H9 (cell line): Measurements from ENCODE around the gene MACROH2A1. TPM values are rescaled to one million over a fixed set of nuclear protein-coding genes. Genes with fewer than 3 reads are reported as not detected.

Experiments used
- DNase-seq: peaks from one replicate; pipeline ENCODE4 v3.0.0-alpha.2; 2017
- H2AFZ ChIP-seq: one replicate; pipeline ENCODE4 v1.6.1; 2013; ENCODE audit warnings: mild to moderate bottlenecking, low read length, control low read depth, moderate library complexity
- H2AK5ac ChIP-seq: 2 replicates; pipeline ENCODE4 v1.6.1; 2013; ENCODE audit warnings: low read length, control low read depth, mixed read lengths; ENCODE audit not compliant: insufficient read length
- H2BK120ac ChIP-seq: one replicate; pipeline ENCODE4 v1.6.1; 2013; ENCODE audit warnings: low read depth, mild to moderate bottlenecking, low read length, control low read depth, inconsistent platforms; ENCODE audit not compliant: poor library complexity, severe bottlenecking
- H2BK12ac ChIP-seq: 2 replicates; pipeline ENCODE4 v1.6.1; 2013; ENCODE audit warnings: low read length, control low read depth, mixed read lengths, low read depth; ENCODE audit not compliant: insufficient read length
- H2BK15ac ChIP-seq: 2 replicates; pipeline ENCODE4 v1.6.1; 2013; ENCODE audit warnings: low read depth, low read length, control low read depth
- H2BK20ac ChIP-seq: one replicate; pipeline ENCODE4 v1.6.1; 2013; ENCODE audit warnings: low read depth, mild to moderate bottlenecking, low read length, control low read depth, inconsistent platforms; ENCODE audit not compliant: poor library complexity, severe bottlenecking
- H2BK5ac ChIP-seq: 2 replicates; pipeline ENCODE4 v1.6.1; 2013; ENCODE audit warnings: low read length, control low read depth, mixed read lengths; ENCODE audit not compliant: insufficient read length
- H3K14ac ChIP-seq: 2 replicates; pipeline ENCODE4 v1.6.1; 2013; ENCODE audit warnings: low read length, control low read depth; ENCODE audit not compliant: insufficient read depth
- H3K18ac ChIP-seq: 2 replicates; pipeline ENCODE4 v1.6.1; 2013; ENCODE audit warnings: low read depth, mild to moderate bottlenecking, mixed read lengths, low read length, control low read depth; ENCODE audit not compliant: insufficient read length
- H3K23ac ChIP-seq: 2 replicates; pipeline ENCODE4 v1.6.1; 2013; ENCODE audit warnings: low read length, control low read depth, mixed read lengths, low read depth; ENCODE audit not compliant: insufficient read length
- H3K23me2 ChIP-seq: 2 replicates; pipeline ENCODE4 v1.6.1; 2013; ENCODE audit warnings: low read depth, mild to moderate bottlenecking, mixed read lengths, low read length, control low read depth; ENCODE audit not compliant: insufficient read length, poor library complexity, severe bottlenecking
- H3K27ac ChIP-seq: 2 replicates; pipeline ENCODE4 v1.5.1; 2013; ENCODE audit warnings: low read length, control low read depth, mixed read lengths, low read depth; ENCODE audit not compliant: insufficient read length
- H3K27me3 ChIP-seq: 2 replicates; pipeline ENCODE4 v1.6.1; 2013; ENCODE audit warnings: low read length, control low read depth, inconsistent platforms; ENCODE audit not compliant: insufficient read depth
- H3K4ac ChIP-seq: 2 replicates; pipeline ENCODE4 v1.6.1; 2013; ENCODE audit warnings: low read depth, mild to moderate bottlenecking, control low read depth, inconsistent platforms, low read length, moderate library complexity
- H3K4me1 ChIP-seq: 2 replicates; pipeline ENCODE4 v1.6.1; 2013; ENCODE audit warnings: low read length, control low read depth, inconsistent platforms; ENCODE audit not compliant: insufficient read depth
- H3K4me2 ChIP-seq: 2 replicates; pipeline ENCODE4 v1.6.1; 2013; ENCODE audit warnings: low read length, control low read depth, mixed read lengths; ENCODE audit not compliant: insufficient read length, insufficient read depth
- H3K56ac ChIP-seq: 2 replicates; pipeline ENCODE4 v1.6.1; 2013; ENCODE audit warnings: low read depth, mild to moderate bottlenecking, mixed read lengths, low read length, control low read depth; ENCODE audit not compliant: insufficient read length
- H3K79me1 ChIP-seq: 2 replicates; pipeline ENCODE4 v1.6.1; 2013; ENCODE audit warnings: low read depth, mild to moderate bottlenecking, moderate library complexity, low read length, control low read depth, inconsistent platforms; ENCODE audit not compliant: insufficient read depth, poor library complexity, severe bottlenecking
- H3K79me2 ChIP-seq: 2 replicates; pipeline ENCODE4 v1.6.1; 2013; ENCODE audit warnings: low read length, control low read depth, inconsistent platforms; ENCODE audit not compliant: insufficient read depth
- H3K9ac ChIP-seq: 2 replicates; pipeline ENCODE4 v1.6.1; 2013; ENCODE audit warnings: low read length, control low read depth, mixed read lengths; ENCODE audit not compliant: insufficient read length; ENCODE audit errors: extremely low read depth
- H3K9me3 ChIP-seq: one replicate; pipeline ENCODE4 v1.6.1; 2013; ENCODE audit warnings: low read depth, low read length, inconsistent platforms; ENCODE audit not compliant: control insufficient read depth
- H3T11ph ChIP-seq: one replicate; pipeline ENCODE4 v1.6.1; 2013; ENCODE audit warnings: mild to moderate bottlenecking, low read length, control low read depth, inconsistent platforms
- H4K20me1 ChIP-seq: one replicate; pipeline ENCODE4 v1.6.1; 2013; ENCODE audit not compliant: control insufficient read depth, insufficient read length, insufficient read depth
- H4K5ac ChIP-seq: 2 replicates; pipeline ENCODE4 v1.6.1; 2013; ENCODE audit warnings: low read depth, mild to moderate bottlenecking, mixed read lengths, low read length, control low read depth; ENCODE audit not compliant: insufficient read length
- H4K8ac ChIP-seq: replicated peaks from 2 replicates; pipeline ENCODE4 v1.6.1; 2013; ENCODE audit warnings: low read length, control low read depth, mixed read lengths, low read depth; ENCODE audit not compliant: insufficient read length
- H4K91ac ChIP-seq: 2 replicates; pipeline ENCODE4 v1.6.1; 2013; ENCODE audit warnings: low read depth, mild to moderate bottlenecking, moderate library complexity, mixed read lengths, low read length, control low read depth; ENCODE audit not compliant: insufficient read length
- H3K27ac Mint-ChIP-seq, 3 experiments: 2 replicates in 2 of 3; 3 replicates in 1 of 3; pipeline ENCODE4 v1.8.0; 2020 to 2021; ENCODE audit warnings: mixed read lengths in 3 of 3, mild to moderate bottlenecking in 1 of 3, moderate library complexity in 1 of 3
- H3K27me3 Mint-ChIP-seq: 2 replicates; pipeline ENCODE4 v1.8.0; 2021; ENCODE audit warnings: low read depth, mild to moderate bottlenecking, moderate library complexity, mixed read lengths
- H3K36me3 Mint-ChIP-seq, 3 experiments: 2 replicates in 2 of 3; 3 replicates in 1 of 3; pipeline ENCODE4 v1.8.0; 2020 to 2021; ENCODE audit warnings: low read depth in 3 of 3, mixed read lengths in 3 of 3; ENCODE audit not compliant: insufficient read depth in 1 of 3
- H3K4me1 Mint-ChIP-seq, 2 experiments: 2 replicates each; pipeline ENCODE4 v1.8.0; 2020; ENCODE audit warnings: mixed read lengths in 2 of 2
- H3K4me3 Mint-ChIP-seq, 2 experiments: 2 replicates in 1 of 2; 3 replicates in 1 of 2; pipeline ENCODE4 v1.8.0; 2020 to 2021; ENCODE audit warnings: mild to moderate bottlenecking in 2 of 2, mixed read lengths in 2 of 2, moderate library complexity in 1 of 2
- H3K9me3 Mint-ChIP-seq, 2 experiments: 2 replicates in 1 of 2; 3 replicates in 1 of 2; pipeline ENCODE4 v1.8.0; 2020; ENCODE audit warnings: mild to moderate bottlenecking in 2 of 2, mixed read lengths in 2 of 2, moderate library complexity in 1 of 2
- CTCF ChIP-seq: fragments of 200-600 bp; sonication (generic); conservative IDR thresholded peaks from 3 replicates; pipeline ENCODE4 v1.8.0; 2021; ENCODE audit warnings: antibody characterized with exemption, mild to moderate bottlenecking
- WGBS: extraction: QIAGEN DNeasy Blood & Tissue Kit; methylation state at CpG from one replicate; pipeline ENCODE4 v1.1.7; 2013; ENCODE audit warnings: missing lambda C conversion rate, low lambda C conversion rate, mixed read lengths; ENCODE audit not compliant: insufficient read length; ENCODE audit errors: extremely low coverage; 5-methylcytosine and 5-hydroxymethylcytosine counted together
- total RNA-seq: library from RNA; stranded (reverse); gene quantifications from 2 replicates; pipeline ENCODE4 v1.2.1, GENCODE V29; 2021

Gene MACROH2A1
- total RNA-seq, 1 experiment from 2014 or later, result 111 TPM

GRCh38 chr5:135326296-135327254 is 72.5 kb downstream of the MACROH2A1 start:
- Histone ChIP-seq H3K4ac (no peak overlapping the region), H2BK120ac (no peak overlapping the region), H3K18ac (no peak overlapping the region), H3T11ph (no peak overlapping the region), H4K91ac (no peak overlapping the region), H4K20me1 (no peaks in the 10 kb centered on the region), H2BK15ac (no peak overlapping the region), H3K79me1 (no peaks in the 10 kb centered on the region), H3K79me2 (no peaks in the 10 kb centered on the region), H4K5ac (no peak overlapping the region), H2AFZ (no peak overlapping the region), H3K27me3 (no peaks in the 10 kb centered on the region), H4K8ac (no peak overlapping the region), H3K27ac (no peak overlapping the region), H3K9ac (no peak overlapping the region), H3K9me3 (no peaks in the 10 kb centered on the region), H3K56ac (no peak overlapping the region), H3K23me2 (no peaks in the 10 kb centered on the region), H2BK5ac (no peak overlapping the region), H3K14ac (no peak overlapping the region), H3K4me1 (no peaks in the 10 kb centered on the region), H3K23ac (no peak overlapping the region), H2AK5ac (no peak overlapping the region), H2BK20ac (no peak overlapping the region), H2BK12ac (no peak overlapping the region), H3K4me2 (no peak overlapping the region)
- H3K4me1 Mint-ChIP-seq, result peaks cover 0 to 5% of the 10 kb centered on the region in 2 experiments; a peak in 1 of 4 replicates
- no CpG with 5 or more reads among the region's 48 CpGs for WGBS
- no peak for TF ChIP-seq CTCF
- peaks cover 24% of the 10 kb centered on the region for H3K27me3 Mint-ChIP-seq
- H3K4me3 Mint-ChIP-seq, result no peak overlapping the region
- peak; percentile 56 for DNase-seq
- H3K27ac Mint-ChIP-seq, result no peak overlapping the region
- no peaks in the 10 kb centered on the region for H3K9me3 Mint-ChIP-seq
- H3K36me3 Mint-ChIP-seq, result peaks cover 0 to 4% (median 0%) of the 10 kb centered on the region in 3 experiments; a peak in 1 of 7 replicates
